Adrenal gland (tissue), 12 donors: ENCODE data around the gene CRYBA4. TPM values are rescaled to one million over a fixed set of nuclear protein-coding genes. Genes with fewer than 3 reads are reported as not detected.

Experiments used
- DNase-seq, 7 donors: peaks; one replicate each; pipeline ENCODE4 v3.0.0-alpha.2; 2019 to 2020
- H3K27ac ChIP-seq, 5 donors: fragments of 200-600 bp; sonication (generic) in 4 of 5; 1 replicate in 3 of 5; 2 replicates in 2 of 5; pipeline versions ENCODE4 v1.5.1 to v1.8.0; 2016 to 2020; ENCODE audit warnings: mild to moderate bottlenecking in 1 of 5
- H3K27me3 ChIP-seq: fragments of 200-600 bp; 2 replicates; pipeline ENCODE4 v1.8.0; 2021
- H3K36me3 ChIP-seq, 2 donors: fragments of 200-600 bp; replicated peaks in 1 of 2; 1 replicate in 1 of 2; 2 replicates in 1 of 2; pipeline versions ENCODE4 v1.5.1 to v1.8.0; 2018 to 2022
- H3K4me1 ChIP-seq, 2 donors: fragments of 200-600 bp; replicated peaks in 1 of 2; 1 replicate in 1 of 2; 2 replicates in 1 of 2; pipeline versions ENCODE4 v1.5.1 to v1.8.0; 2018 to 2021
- H3K4me3 ChIP-seq, 4 donors: fragments of 200-600 bp; sonication (generic) in 3 of 4; one replicate each; pipeline ENCODE4 v1.5.1; 2016 to 2018
- H3K9me3 ChIP-seq, 3 donors: fragments of 200-600 bp; sonication (generic) in 1 of 3; replicated peaks in 1 of 3; 1 replicate in 2 of 3; 2 replicates in 1 of 3; pipeline versions ENCODE4 v1.5.1 to v1.8.0; 2016 to 2021
- POLR2A ChIP-seq, 2 donors: fragments of 450-650 bp; IDR thresholded peaks; one replicate each; pipeline ENCODE4 v1.6.1; 2017; ENCODE audit warnings: antibody characterized with exemption in 2 of 2, mild to moderate bottlenecking in 2 of 2, moderate library complexity in 1 of 2
- WGBS, 4 donors: extraction: QIAGEN DNeasy Blood & Tissue Kit in 2 of 4; methylation state at CpG; one replicate each; pipeline versions ENCODE4 v1.1.5 to v1.1.7; 2013 to 2017; 5-methylcytosine and 5-hydroxymethylcytosine counted together
- intact Hi-C, 2 donors: fragments of 100-400 bp; cut with DNase I; formaldehyde crosslinking; loops; one replicate each; pipeline versions ENCODE4 v1.14.1 to v1.15.0; 2022 to 2023
- polyA plus RNA-seq, 3 donors: library from polyadenylated mRNA; stranded (reverse); fragments of 200-250 nt in 2 of 3; fragments of 350-450 nt in 1 of 3; fragmentation: Illumina TruSeq in 1 of 3; extraction: RNeasy Lipid Tissue Mini Kit (QIAGEN cat#74804) in 1 of 3; gene quantifications; one replicate each; pipeline ENCODE4 v1.2.3, GENCODE V29; 2013 to 2014
- total RNA-seq, 9 donors: library from RNA; depleted of rRNA in 4 of 9; stranded (reverse); fragments of >200 nt in 4 of 9; fragments of 120-200 nt in 1 of 9; fragmentation: NEBNext Ultra II Directional in 1 of 9; extraction: Animal tissue kit (Norgen Biotek cat#: 25700) in 1 of 9; gene quantifications; one replicate each; pipeline versions ENCODE4 v1.1.0 to v1.2.4, GENCODE V29; 2013 to 2023
- TF ChIP-seq, protein P1 (sequence below), 6 experiments: fragments of 450-650 bp in 4 of 6; fragments of 200-600 bp in 2 of 6; sonication (generic) in 1 of 6; IDR thresholded peaks; 1 replicate in 5 of 6; 2 replicates in 1 of 6; pipeline versions ENCODE4 v1.5.1 to v1.8.0; 2016 to 2021; ENCODE audit warnings: antibody characterized with exemption in 6 of 6, mild to moderate bottlenecking in 2 of 6, moderate library complexity in 1 of 6
- donor health status: healthy with polysubstance abuse.
- donor health status: Bipolar disorder and iron deficiency.
- donor health status: DM: yes; HTN: yes; CAD: no.
- donor health status: DM: no; HTN: no; CAD: no.
- donor health status: DM: no; HTN: no; CAD: no.
- donor health status: DM: yes; HTN: yes; CAD: no.

CRYBA4 gene
- total and polyA plus RNA-seq, 12 donors: not detected

DNA sequence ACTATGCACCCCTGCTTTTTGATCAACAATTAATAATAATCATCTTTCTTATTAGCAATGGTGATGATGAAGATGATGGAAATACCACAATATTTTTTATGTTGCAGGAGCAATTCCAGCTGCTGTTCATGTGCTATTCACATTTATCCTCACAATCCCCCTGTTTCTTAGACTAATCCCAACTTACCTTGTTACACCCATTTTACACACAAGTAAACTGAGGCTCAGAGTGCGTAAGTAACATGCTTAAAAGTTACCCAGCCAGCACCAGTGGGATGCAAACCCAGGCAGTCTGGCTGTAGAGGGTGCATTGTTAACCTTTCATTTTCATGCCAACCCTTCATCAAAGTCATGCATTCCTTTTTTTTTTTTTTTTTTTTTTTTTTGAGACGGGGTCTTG, 1.6 kb upstream of the CRYBA4 start:
- Histone ChIP-seq H3K27me3 (peaks cover 5% of the 10 kb centered on the region), H3K4me3 (no peak overlapping the region), H3K27ac (no peak overlapping the region), H3K4me1 (no peaks in the 10 kb centered on the region), H3K9me3 (no peaks in the 10 kb centered on the region), H3K36me3 (no peaks in the 10 kb centered on the region)
- DNase-seq: no peak
- WGBS, 4 donors: 70 to 84% (median 76%) methylated on average over 2 of the region's 2 CpGs
- intact Hi-C loops: no loop called here
- TF ChIP-seq POLR2A (IDR thresholded peaks at IDR 0.05): no peak
- TF ChIP-seq, protein P1, sequence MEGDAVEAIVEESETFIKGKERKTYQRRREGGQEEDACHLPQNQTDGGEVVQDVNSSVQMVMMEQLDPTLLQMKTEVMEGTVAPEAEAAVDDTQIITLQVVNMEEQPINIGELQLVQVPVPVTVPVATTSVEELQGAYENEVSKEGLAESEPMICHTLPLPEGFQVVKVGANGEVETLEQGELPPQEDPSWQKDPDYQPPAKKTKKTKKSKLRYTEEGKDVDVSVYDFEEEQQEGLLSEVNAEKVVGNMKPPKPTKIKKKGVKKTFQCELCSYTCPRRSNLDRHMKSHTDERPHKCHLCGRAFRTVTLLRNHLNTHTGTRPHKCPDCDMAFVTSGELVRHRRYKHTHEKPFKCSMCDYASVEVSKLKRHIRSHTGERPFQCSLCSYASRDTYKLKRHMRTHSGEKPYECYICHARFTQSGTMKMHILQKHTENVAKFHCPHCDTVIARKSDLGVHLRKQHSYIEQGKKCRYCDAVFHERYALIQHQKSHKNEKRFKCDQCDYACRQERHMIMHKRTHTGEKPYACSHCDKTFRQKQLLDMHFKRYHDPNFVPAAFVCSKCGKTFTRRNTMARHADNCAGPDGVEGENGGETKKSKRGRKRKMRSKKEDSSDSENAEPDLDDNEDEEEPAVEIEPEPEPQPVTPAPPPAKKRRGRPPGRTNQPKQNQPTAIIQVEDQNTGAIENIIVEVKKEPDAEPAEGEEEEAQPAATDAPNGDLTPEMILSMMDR (IDR thresholded peaks at IDR 0.05): no peak

DNA sequence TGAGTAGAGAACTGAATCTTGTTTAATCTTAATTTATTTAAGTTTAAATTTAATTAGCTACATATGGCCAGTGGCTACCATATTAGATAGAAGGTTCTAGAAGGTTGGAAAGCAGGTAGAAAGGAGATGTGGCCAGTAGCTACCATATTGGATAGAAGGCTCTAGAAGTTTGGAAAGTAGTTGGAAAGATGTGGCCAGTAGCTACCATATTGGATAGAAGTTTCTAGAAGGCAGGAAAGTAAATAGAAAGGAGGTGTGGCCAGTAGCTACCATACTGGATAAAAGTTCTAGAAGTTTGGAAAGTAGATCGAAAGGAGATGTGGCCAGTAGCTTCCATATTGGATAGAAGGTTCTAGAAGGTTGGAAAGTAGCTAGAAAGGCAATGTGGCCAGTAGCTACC, 2.2 kb downstream of the CRYBA4 start:
- WGBS, 4 donors: 88 to 96% (median 92%) methylated on average over 1 of the region's 1 CpG

DNA sequence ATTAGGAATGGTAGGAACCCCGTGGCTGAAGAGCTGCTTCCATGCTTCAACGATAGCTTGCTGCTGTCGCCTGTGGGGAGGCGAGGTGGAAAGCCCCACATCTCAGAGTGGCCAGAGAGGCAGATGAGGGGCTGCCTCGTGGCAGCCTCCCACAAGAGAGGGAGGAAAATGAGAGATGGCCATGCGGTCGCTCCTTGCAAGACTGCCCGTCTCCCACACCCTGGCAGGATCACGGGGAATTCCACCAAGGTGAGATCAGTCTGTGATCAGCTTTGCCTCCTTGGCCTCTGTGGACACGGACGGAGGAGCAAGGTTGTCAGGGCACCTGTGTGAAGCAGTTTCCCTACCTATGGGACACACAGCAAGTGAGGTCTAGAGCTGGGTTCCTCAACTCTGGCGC, 3.0 kb downstream of the CRYBA4 start:
- intact Hi-C loops: no loop called here
- no peaks in the 10 kb centered on the region for H3K27me3 ChIP-seq
- no peak for DNase-seq
- H3K4me3 ChIP-seq: no peak overlapping the region
- WGBS, 4 donors: 80 to 88% (median 83%) methylated on average over 12 of the region's 12 CpGs
- TF ChIP-seq POLR2A (IDR thresholded peaks at IDR 0.05): no peak
- TF ChIP-seq, protein P1 (IDR thresholded peaks at IDR 0.05): no peak
- H3K36me3 ChIP-seq: no peaks in the 10 kb centered on the region
- no peak overlapping the region for H3K27ac ChIP-seq
- no peaks in the 10 kb centered on the region for H3K9me3 ChIP-seq
- no peaks in the 10 kb centered on the region for H3K4me1 ChIP-seq

More for the DNA sequence above, 2.2 kb downstream of the CRYBA4 start:
- DNase-seq: no peak
- no peak overlapping the region for H3K4me3 ChIP-seq
- no peaks in the 10 kb centered on the region for H3K9me3 ChIP-seq
- H3K36me3 ChIP-seq: no peaks in the 10 kb centered on the region
- TF ChIP-seq, protein P1 (IDR thresholded peaks at IDR 0.05): no peak
- TF ChIP-seq POLR2A (IDR thresholded peaks at IDR 0.05): no peak
- no peaks in the 10 kb centered on the region for H3K4me1 ChIP-seq
- no peak overlapping the region for H3K27ac ChIP-seq
- intact Hi-C loops: no loop called here
- H3K27me3 ChIP-seq: peaks cover 4% of the 10 kb centered on the region

DNA sequence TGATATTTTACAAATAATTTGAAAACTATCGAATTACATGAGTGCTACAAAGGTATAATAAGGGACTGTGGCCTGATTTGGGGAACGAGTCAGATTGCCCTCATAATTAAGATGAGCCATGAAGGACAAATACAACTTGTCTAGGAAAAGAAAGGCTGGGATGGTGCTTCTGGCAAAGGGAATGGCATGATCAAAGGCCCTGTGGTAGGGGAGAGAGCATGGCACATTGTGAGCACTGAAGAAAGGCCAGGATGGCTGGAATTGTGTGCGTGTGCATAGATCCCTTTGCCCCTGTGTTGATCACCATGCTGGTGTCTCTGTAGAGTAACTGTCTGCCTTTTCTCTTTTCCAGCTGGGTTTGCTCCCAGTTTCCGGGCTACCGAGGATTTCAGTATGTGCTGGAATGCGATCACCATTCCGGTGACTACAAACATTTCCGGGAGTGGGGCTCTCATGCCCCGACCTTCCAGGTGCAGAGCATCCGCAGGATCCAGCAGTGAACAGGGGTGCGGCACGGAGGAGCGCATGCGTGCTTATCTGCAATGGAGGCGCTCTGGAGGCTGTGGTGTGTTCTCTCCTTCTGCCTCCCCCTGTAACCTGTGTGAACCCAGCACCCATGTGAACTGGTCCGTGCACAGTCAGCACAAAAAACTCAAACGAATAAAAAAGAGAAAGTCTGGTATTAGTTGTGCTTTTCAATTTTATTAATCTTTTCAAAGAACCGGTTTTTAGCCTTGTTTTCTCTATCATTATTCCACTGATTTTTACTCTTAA, 8.4 kb downstream of the CRYBA4 start:
- no peaks in the 10 kb centered on the region for H3K27me3 ChIP-seq
- no peak overlapping the region for H3K4me3 ChIP-seq
- no peaks in the 10 kb centered on the region for H3K9me3 ChIP-seq
- no peak overlapping the region for H3K27ac ChIP-seq
- WGBS, 4 donors: 90 to 92% (median 91%) methylated on average over 18 of the region's 18 CpGs
- intact Hi-C loops: no loop called here
- no peaks in the 10 kb centered on the region for H3K36me3 ChIP-seq
- TF ChIP-seq POLR2A (IDR thresholded peaks at IDR 0.05): no peak
- TF ChIP-seq, protein P1 (IDR thresholded peaks at IDR 0.05): no peak
- no peaks in the 10 kb centered on the region for H3K4me1 ChIP-seq
- DNase-seq: no peak
